K562 (cell line): ENCODE data around the gene SMAGP. TPM values are rescaled to one million over a fixed set of nuclear protein-coding genes. Genes with fewer than 3 reads are reported as not detected.

Source experiments
- BMI1 ChIP-seq: fragments of 150-350 bp; IDR thresholded peaks from 2 replicates; pipeline ENCODE4 v1.6.1; 2014; ENCODE audit warnings: low read length
- C11orf30 ChIP-seq: fragments of 450-650 bp; IDR thresholded peaks from 2 replicates; pipeline ENCODE4 v1.6.1; 2016; ENCODE audit warnings: low read depth, mild to moderate bottlenecking
- CREM ChIP-seq: IDR thresholded peaks from 2 replicates; pipeline ENCODE4 v1.6.1; 2014; ENCODE audit warnings: antibody characterized with exemption, low read depth
- CXXC5 ChIP-seq: fragments of 250-450 bp; sonication (Bioruptor Pico); IDR thresholded peaks from 2 replicates; pipeline ENCODE4 v1.8.0; 2022; ENCODE audit warnings: inconsistent platforms, mild to moderate bottlenecking, moderate library complexity
- GABPB1 ChIP-seq: sonication (generic); formaldehyde crosslinking; IDR thresholded peaks from 2 replicates; pipeline ENCODE4 v1.8.0; 2022; ENCODE audit warnings: mild to moderate bottlenecking, missing genetic modification reagents
- HDAC1 ChIP-seq, 2 experiments: fragments of 450-650 bp; IDR thresholded peaks; 2 replicates each; pipeline ENCODE4 v1.6.1; 2016 to 2017; ENCODE audit warnings: inconsistent platforms in 1 of 2, mild to moderate bottlenecking in 1 of 2, moderate library complexity in 1 of 2
- MAZ ChIP-seq, 2 experiments: fragments of 450-650 bp in 1 of 2; sonication (generic) in 1 of 2; formaldehyde crosslinking; IDR thresholded peaks in 1 of 2; conservative IDR thresholded peaks in 1 of 2; 2 replicates each; pipeline versions ENCODE4 v1.4.0 to v1.5.0; 2020; ENCODE audit warnings: mild to moderate bottlenecking in 1 of 2, missing genetic modification reagents in 1 of 2
- PCBP1 ChIP-seq: fragments of 200-400 bp; formaldehyde crosslinking; IDR thresholded peaks from 2 replicates; pipeline ENCODE4 v1.6.1; 2018; ENCODE audit warnings: mild to moderate bottlenecking, low read depth, low read length; ENCODE audit not compliant: poor library complexity, severe bottlenecking
- VEZF1 ChIP-seq: fragments of 200-800 bp; sonication (Bioruptor generic); IDR thresholded peaks from 2 replicates; pipeline ENCODE4 v1.6.1; 2017; ENCODE audit warnings: missing genetic modification characterization, missing compliant biosample characterization
- polyA plus RNA-seq, 8 experiments: library from polyadenylated mRNA; depleted of rRNA in 4 of 8; stranded (reverse) in 5 of 8; unstranded in 3 of 8; fragments of >200 nt; fragmentation: Nextera tagmentation in 2 of 8; fragmentation: Illumina TruSeq in 1 of 8; extraction: Ambion mirVana in 2 of 8; extraction: Trizol in 1 of 8; gene quantifications; 2 replicates each; pipeline versions ENCODE4 v1.2.1 to v1.2.3, GENCODE V29; 2011 to 2014; ENCODE audit warnings: inconsistent platforms in 1 of 8, missing spikeins in 1 of 8
- total RNA-seq, 7 experiments: library from RNA; depleted of rRNA in 6 of 7; stranded (reverse); fragments of >200 nt in 6 of 7; fragmentation: Illumina TruSeq in 2 of 7; extraction: Trizol in 2 of 7; gene quantifications; 2 replicates each; pipeline versions ENCODE4 v1.2.1 to v1.2.3, GENCODE V29; 2011 to 2021; ENCODE audit warnings: low replicate concordance in 1 of 7
- TF ChIP-seq, protein P1 (sequence below), 2 experiments: IDR thresholded peaks; 2 replicates each; pipeline ENCODE4 v1.6.1; 2011; ENCODE audit warnings: borderline replicate concordance in 1 of 2, control low read depth in 1 of 2, low read depth in 1 of 2, low read length in 1 of 2, mild to moderate bottlenecking in 1 of 2, mixed read lengths in 1 of 2, moderate library complexity in 1 of 2; ENCODE audit not compliant: insufficient read depth in 1 of 2, insufficient read length in 1 of 2, poor library complexity in 1 of 2, severe bottlenecking in 1 of 2; ENCODE audit errors: extremely low read depth in 1 of 2
- TF ChIP-seq, protein P2 (sequence below), 2 experiments: fragments of 450-650 bp; formaldehyde crosslinking in 1 of 2; IDR thresholded peaks; 2 replicates each; pipeline versions ENCODE4 v1.4.0 to v1.6.1; 2014 to 2020; ENCODE audit warnings: mild to moderate bottlenecking in 2 of 2, borderline replicate concordance in 1 of 2, low read depth in 1 of 2
- TF ChIP-seq, protein P3 (sequence below): fragments of 250-450 bp; sonication (Bioruptor Pico); IDR thresholded peaks from 2 replicates; pipeline ENCODE4 v1.8.0; 2021; ENCODE audit warnings: moderate library complexity, mild to moderate bottlenecking, inconsistent platforms

SMAGP gene
- total and polyA plus RNA-seq, 9 of the 15 experiments (the other 6 are each of a cell fraction or from before 2014, with no cell fraction given), result 23.1 to 62.3 (median 29.9) TPM

DNA sequence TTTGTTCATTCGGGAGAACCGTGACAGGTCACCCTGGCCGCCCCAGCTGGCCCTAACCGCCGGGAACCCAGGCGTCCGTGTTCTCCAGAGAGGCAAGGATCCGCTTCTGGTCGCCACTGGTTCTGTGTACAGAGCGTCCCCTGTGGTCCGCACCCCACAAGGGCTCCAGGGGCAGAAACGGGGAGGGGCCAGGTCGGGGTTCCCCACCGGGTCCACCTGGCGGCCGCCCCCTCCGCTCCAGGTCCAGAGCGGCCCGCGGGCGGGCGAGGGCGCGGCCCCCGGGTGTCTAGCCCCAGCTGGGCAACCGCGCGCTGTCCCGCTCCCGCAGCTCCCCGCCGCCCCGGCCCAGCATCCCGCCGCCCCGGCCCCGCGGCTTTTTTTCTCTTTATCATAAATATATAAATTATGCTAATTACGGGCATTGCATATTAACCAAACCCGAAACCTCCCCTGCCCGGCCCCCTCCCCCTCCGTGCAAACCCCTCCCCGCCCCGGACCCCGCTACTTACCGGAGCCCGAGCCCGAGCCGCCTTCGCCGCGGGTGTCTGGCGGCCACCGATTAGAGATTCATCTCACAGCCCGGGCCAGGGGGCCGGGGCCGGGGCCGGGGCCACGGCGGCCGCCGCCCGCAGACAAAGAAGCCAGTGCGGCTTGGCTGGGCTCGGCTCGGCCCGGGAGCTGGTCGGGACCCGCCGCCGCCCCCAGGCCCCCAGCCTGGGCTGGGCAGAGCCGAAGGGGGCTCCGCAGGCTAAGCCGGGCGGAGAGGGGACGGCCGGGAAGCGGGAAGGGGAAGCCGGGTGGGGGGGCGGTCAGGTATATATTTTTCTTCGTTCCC is 52.9 kb downstream of the SMAGP start (continued):
- TF ChIP-seq, protein P1, sequence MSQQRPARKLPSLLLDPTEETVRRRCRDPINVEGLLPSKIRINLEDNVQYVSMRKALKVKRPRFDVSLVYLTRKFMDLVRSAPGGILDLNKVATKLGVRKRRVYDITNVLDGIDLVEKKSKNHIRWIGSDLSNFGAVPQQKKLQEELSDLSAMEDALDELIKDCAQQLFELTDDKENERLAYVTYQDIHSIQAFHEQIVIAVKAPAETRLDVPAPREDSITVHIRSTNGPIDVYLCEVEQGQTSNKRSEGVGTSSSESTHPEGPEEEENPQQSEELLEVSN (IDR thresholded peaks at IDR 0.05; ENCODE audit: borderline replicate concordance in 1 of 2, extremely low read depth in 1 of 2, insufficient read depth in 1 of 2, insufficient read length in 1 of 2, low read depth in 1 of 2, low read length in 1 of 2, poor library complexity in 1 of 2, severe bottlenecking in 1 of 2), result peak in 1 of 2 experiments; percentile 8
- TF ChIP-seq PCBP1 (peak; percentile 46), BMI1 (no peak), C11orf30 (peak; percentile 25; the same call in 1 of the 2 replicates), CXXC5 (peak; percentile 29; the same call in 1 of the 2 replicates), CREM (peak; percentile 42; the same call in 1 of the 2 replicates), VEZF1 (CRISPR knock-in tag) (peak; percentile 98; the same call in 1 of the 2 replicates), GABPB1 (CRISPR knock-in tag) (0 out of 2 replicates have a peak, but pooled peaks have one; percentile 2), HDAC1 (IDR thresholded peaks at IDR 0.05) (peak in 1 of 2 experiments; percentile 19; a peak in 1 of 4 replicates), MAZ (CRISPR knock-in tag; conservative IDR thresholded peaks at IDR 0.05 in 1 of 2, IDR thresholded peaks at IDR 0.05 in 1 of 2) (peak; percentile 41 to 76)
- TF ChIP-seq, protein P2, sequence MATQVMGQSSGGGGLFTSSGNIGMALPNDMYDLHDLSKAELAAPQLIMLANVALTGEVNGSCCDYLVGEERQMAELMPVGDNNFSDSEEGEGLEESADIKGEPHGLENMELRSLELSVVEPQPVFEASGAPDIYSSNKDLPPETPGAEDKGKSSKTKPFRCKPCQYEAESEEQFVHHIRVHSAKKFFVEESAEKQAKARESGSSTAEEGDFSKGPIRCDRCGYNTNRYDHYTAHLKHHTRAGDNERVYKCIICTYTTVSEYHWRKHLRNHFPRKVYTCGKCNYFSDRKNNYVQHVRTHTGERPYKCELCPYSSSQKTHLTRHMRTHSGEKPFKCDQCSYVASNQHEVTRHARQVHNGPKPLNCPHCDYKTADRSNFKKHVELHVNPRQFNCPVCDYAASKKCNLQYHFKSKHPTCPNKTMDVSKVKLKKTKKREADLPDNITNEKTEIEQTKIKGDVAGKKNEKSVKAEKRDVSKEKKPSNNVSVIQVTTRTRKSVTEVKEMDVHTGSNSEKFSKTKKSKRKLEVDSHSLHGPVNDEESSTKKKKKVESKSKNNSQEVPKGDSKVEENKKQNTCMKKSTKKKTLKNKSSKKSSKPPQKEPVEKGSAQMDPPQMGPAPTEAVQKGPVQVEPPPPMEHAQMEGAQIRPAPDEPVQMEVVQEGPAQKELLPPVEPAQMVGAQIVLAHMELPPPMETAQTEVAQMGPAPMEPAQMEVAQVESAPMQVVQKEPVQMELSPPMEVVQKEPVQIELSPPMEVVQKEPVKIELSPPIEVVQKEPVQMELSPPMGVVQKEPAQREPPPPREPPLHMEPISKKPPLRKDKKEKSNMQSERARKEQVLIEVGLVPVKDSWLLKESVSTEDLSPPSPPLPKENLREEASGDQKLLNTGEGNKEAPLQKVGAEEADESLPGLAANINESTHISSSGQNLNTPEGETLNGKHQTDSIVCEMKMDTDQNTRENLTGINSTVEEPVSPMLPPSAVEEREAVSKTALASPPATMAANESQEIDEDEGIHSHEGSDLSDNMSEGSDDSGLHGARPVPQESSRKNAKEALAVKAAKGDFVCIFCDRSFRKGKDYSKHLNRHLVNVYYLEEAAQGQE (IDR thresholded peaks at IDR 0.05; ENCODE audit: borderline replicate concordance), result peak; percentile 25
- TF ChIP-seq, protein P2 (CRISPR knock-in tag; IDR thresholded peaks at IDR 0.05; ENCODE audit: low read depth), result no peak
- TF ChIP-seq, protein P3, sequence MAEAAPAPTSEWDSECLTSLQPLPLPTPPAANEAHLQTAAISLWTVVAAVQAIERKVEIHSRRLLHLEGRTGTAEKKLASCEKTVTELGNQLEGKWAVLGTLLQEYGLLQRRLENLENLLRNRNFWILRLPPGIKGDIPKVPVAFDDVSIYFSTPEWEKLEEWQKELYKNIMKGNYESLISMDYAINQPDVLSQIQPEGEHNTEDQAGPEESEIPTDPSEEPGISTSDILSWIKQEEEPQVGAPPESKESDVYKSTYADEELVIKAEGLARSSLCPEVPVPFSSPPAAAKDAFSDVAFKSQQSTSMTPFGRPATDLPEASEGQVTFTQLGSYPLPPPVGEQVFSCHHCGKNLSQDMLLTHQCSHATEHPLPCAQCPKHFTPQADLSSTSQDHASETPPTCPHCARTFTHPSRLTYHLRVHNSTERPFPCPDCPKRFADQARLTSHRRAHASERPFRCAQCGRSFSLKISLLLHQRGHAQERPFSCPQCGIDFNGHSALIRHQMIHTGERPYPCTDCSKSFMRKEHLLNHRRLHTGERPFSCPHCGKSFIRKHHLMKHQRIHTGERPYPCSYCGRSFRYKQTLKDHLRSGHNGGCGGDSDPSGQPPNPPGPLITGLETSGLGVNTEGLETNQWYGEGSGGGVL, result no peak
